Adrenal gland (tissue), 5 donors: ENCODE data around the gene GANAB.

Source experiments
- POLR2A ChIP-seq, 2 donors: fragments of 450-650 bp; IDR thresholded peaks; one replicate each; pipeline ENCODE4 v1.6.1; 2017; ENCODE audit warnings: antibody characterized with exemption in 2 of 2, mild to moderate bottlenecking in 2 of 2, moderate library complexity in 1 of 2
- TF ChIP-seq, protein P1 (sequence below), 6 experiments: fragments of 450-650 bp in 4 of 6; fragments of 200-600 bp in 2 of 6; sonication (generic) in 1 of 6; IDR thresholded peaks; 1 replicate in 5 of 6; 2 replicates in 1 of 6; pipeline versions ENCODE4 v1.5.1 to v1.8.0; 2016 to 2021; ENCODE audit warnings: antibody characterized with exemption in 6 of 6, mild to moderate bottlenecking in 2 of 6, moderate library complexity in 1 of 6
- donor health status: DM: no; HTN: no; CAD: no.

DNA sequence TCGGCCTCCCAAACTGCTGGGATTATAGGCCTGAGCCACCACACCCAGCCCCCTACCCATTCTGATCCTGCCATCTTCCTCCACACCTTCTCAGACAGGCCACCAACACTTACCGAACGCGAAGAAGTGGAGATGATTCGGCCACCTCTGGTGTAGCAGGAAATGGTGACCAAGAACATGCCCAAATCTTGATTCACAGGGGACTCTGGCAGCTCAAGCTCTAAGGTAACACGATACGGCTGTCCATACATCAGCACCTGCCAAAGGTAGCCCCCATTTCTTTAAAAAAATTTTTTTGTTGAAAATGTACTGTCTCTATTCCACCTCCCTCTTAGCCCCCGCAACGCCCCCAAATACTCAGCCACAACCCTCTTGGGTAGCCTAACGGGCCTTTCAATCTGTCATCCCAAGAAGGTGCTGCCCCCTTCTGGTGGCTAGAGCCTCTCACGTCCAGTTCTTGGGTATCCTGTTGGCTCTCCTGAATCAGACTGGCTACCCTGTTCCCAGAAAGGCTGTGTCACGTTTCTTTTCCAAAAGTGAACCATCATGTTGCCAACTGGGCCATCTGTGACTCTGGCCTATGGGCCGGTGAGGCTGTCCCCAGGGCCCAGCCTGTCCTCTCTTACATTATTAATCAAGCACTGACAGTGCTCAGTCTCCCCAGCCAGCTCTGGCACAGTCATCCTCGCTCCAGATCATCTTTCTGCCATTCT, 48.2 kb upstream of the GANAB start:
- TF ChIP-seq, protein P1, sequence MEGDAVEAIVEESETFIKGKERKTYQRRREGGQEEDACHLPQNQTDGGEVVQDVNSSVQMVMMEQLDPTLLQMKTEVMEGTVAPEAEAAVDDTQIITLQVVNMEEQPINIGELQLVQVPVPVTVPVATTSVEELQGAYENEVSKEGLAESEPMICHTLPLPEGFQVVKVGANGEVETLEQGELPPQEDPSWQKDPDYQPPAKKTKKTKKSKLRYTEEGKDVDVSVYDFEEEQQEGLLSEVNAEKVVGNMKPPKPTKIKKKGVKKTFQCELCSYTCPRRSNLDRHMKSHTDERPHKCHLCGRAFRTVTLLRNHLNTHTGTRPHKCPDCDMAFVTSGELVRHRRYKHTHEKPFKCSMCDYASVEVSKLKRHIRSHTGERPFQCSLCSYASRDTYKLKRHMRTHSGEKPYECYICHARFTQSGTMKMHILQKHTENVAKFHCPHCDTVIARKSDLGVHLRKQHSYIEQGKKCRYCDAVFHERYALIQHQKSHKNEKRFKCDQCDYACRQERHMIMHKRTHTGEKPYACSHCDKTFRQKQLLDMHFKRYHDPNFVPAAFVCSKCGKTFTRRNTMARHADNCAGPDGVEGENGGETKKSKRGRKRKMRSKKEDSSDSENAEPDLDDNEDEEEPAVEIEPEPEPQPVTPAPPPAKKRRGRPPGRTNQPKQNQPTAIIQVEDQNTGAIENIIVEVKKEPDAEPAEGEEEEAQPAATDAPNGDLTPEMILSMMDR (IDR thresholded peaks at IDR 0.05): peak; percentile 70 to 88 (median 84)
- peak in 1 of 2 donors; percentile 15 for TF ChIP-seq POLR2A (IDR thresholded peaks at IDR 0.05)
